ENCODE data around the gene AEBP1.

AEBP1 gene

GRCh38 chr7:44103923-44104859 is at the start of gene AEBP1:
Gene AEBP1, plus strand, starts transcription at chr7:44104345. Its CDS starts 321 bp downstream, at chr7:44104666.
- DNase-seq, result no peak

- no peak for DNase-seq
These were observed 47.5 kb upstream of the AEBP1 start for GRCh38 chr7:44056681-44057080.

- no peak for DNase-seq
These were observed 46.8 kb upstream of the AEBP1 start for GRCh38 chr7:44057181-44057848.

GRCh38 chr7:44057849-44058758 is 46.0 kb upstream of the AEBP1 start:
- no peak for DNase-seq

GRCh38 chr7:44058759-44059218 is 45.4 kb upstream of the AEBP1 start:
- no peak for DNase-seq

GRCh38 chr7:44059219-44060090 is 44.7 kb upstream of the AEBP1 start:
- no peak for DNase-seq

GRCh38 chr7:44060091-44060947 is 43.8 kb upstream of the AEBP1 start:
- no peak for DNase-seq

- DNase-seq, result no peak
These were observed 43.0 kb upstream of the AEBP1 start for GRCh38 chr7:44060948-44061644.

GRCh38 chr7:44061645-44062179 is 42.4 kb upstream of the AEBP1 start:
- DNase-seq, result no peak

GRCh38 chr7:44062180-44062902 is 41.8 kb upstream of the AEBP1 start:
- DNase-seq, result no peak

- DNase-seq, result no peak
These were observed 41.2 kb upstream of the AEBP1 start for GRCh38 chr7:44062903-44063295.

- no peak for DNase-seq
These were observed 40.6 kb upstream of the AEBP1 start for GRCh38 chr7:44063547-44063893.

- DNase-seq, result no peak
These were observed 40.1 kb upstream of the AEBP1 start for GRCh38 chr7:44063894-44064651.

GRCh38 chr7:44064791-44065430 is 39.2 kb upstream of the AEBP1 start:
- no peak for DNase-seq

GRCh38 chr7:44065431-44066110 is 38.6 kb upstream of the AEBP1 start, which contains the start of gene PGAM2:
Gene PGAM2, minus strand, starts transcription at chr7:44065567. Its CDS starts 38 bp downstream, at chr7:44065529.
- DNase-seq, result peak; percentile 80

- no peak for DNase-seq
These were observed 38.1 kb upstream of the AEBP1 start for GRCh38 chr7:44066111-44066460.

GRCh38 chr7:44066494-44067063 is 37.6 kb upstream of the AEBP1 start:
- no peak for DNase-seq

Data from SHP77 treated with DMSO at 0.1 percent for 48 hours (cell line).